Skeletal muscle cell (primary cell): ENCODE measurements around the gene AP1S3.
A peak's percentile ranks its signal among the peaks of the same experiment; 100 is the strongest.
"Not testable (repeated sequence)": the region's sequence is repeated elsewhere in the genome, so short reads cannot be mapped to it uniquely, and the experiment has no call there.

Source experiments
- DNase-seq: peaks from one replicate; pipeline ENCODE4 v3.0.0-alpha.2; 2010; ENCODE audit warnings: low read depth
- H3K4me3 ChIP-seq: 2 replicates; pipeline ENCODE4 v1.5.1; 2011; ENCODE audit warnings: low read depth, mild to moderate bottlenecking, control low read depth, low read length, moderate library complexity

Gene AP1S3

DNA sequence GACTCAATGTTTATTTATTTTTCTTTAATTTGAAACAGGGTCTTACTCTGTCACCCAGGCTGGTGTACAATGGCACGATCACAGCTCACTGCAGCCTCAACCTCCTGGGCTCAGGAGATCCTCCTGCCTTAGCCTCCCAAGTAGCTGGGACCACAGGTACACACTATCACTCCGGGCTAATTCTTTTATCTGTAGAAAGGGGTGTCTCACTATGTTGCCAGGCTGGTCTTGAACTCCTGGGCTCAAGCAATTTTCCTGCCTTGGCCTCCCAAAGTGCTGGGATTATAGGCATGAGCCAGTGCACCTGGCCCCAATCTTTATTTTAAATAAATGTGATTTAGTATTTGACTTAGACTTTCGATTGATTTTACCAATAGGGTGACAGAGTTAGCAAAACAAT lies 22.6 kb downstream of the AP1S3 start:
- H3K4me3 ChIP-seq, DNase-seq: not testable (repeated sequence)

DNA sequence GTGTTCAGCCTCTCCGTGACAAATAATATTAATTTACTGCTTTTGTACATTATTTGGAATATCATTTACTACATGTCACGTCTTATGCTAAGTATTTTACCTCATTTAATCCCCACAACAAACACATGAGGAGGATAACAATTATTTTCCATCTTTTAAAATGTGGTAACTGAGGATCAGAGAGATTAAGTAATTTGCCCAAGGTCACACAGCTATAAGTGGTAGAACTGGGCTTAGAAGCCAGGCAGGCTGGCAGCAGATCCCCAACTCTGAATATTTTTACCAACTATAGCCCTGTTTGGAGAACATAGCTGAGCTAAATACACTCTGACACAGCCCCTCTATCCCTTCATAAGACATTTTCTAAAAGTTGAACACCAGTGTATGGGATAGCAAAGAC lies 24.1 kb downstream of the AP1S3 start:
- no peak for DNase-seq
- H3K4me3 ChIP-seq: no peak overlapping the region

DNA sequence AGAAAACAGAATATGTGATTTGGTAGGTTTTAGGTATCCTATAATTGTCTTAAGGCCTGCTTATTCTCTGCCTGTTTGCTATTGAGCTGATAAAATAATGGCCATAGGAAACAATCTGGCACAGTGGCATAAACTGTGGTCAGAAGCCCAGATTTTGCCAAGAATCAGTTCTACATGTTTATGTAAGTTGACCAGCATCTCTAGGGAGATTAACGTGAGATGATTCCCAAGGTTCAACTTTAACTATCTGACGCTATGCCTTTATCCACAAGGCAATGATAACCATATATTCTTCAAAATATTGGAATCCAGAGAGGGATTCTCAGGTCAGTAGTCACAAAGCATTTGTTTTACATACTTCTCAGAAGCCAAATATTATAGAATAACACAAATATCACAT lies 25.6 kb downstream of the AP1S3 start:
- no peak overlapping the region for H3K4me3 ChIP-seq

DNA sequence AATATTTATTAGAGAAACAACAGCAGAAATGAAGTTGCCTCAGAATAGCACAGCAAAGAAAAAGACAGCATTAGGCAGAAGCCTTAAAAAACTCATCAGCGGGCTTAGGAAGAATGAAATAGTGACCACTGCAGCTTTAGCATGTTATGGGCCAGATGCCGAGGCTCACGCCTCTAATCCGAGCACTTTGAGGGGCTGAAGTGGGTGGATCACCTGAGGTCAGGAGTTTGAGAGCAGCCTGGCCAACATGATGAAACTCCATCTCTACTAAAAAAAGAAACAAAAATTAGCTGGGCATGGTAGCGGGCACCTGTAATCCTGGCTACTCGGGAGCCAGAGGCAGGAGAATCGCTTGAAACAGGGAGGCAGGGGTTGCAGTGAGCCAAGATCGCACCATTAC lies 32.4 kb downstream of the AP1S3 start:
- DNase-seq: no peak

More for the DNA sequence above, 25.6 kb downstream of the AP1S3 start:
- DNase-seq: peak; percentile 56

DNA sequence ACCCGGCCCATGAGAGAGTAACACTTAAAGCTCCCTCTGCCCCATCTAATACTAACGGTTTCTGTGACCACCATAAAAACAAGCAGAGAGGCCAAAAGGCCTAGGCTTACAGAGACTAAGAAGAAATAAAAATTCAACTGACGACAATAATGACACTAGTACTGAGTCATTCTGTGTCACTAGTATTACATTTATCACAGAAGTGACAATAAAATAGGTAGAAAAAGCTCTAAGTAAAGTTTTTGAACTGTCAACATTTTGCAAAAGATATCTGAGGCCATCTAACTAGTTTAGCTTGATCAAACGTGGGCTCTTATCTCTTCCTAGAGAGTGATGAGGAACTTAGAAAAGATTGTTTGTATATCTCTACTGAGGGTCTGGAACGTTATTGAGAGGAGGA lies 35.6 kb downstream of the AP1S3 start:
- H3K4me3 ChIP-seq: no peak overlapping the region
- DNase-seq: no peak

More for the DNA sequence above, 32.4 kb downstream of the AP1S3 start:
- H3K4me3 ChIP-seq: no peak overlapping the region

DNA sequence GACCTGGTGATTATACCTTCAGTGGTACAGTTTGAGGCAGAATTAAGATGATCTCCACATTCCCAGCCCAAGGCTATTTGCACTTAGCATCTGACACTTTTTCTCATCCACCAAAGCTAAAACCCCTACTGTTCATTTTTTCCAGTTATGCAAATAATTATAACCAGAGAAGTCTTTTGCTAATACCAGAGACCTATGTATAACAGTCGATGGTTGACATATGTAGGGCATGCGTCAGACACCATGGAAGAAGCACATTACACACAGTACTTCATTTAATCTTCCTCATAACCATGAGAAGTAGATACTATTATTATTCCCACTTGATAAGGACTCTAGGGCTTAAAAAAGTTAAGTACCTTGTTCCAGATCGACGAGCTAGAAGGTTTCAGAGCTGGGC lies 36.5 kb downstream of the AP1S3 start:
- DNase-seq: no peak
- H3K4me3 ChIP-seq: no peak overlapping the region

DNA sequence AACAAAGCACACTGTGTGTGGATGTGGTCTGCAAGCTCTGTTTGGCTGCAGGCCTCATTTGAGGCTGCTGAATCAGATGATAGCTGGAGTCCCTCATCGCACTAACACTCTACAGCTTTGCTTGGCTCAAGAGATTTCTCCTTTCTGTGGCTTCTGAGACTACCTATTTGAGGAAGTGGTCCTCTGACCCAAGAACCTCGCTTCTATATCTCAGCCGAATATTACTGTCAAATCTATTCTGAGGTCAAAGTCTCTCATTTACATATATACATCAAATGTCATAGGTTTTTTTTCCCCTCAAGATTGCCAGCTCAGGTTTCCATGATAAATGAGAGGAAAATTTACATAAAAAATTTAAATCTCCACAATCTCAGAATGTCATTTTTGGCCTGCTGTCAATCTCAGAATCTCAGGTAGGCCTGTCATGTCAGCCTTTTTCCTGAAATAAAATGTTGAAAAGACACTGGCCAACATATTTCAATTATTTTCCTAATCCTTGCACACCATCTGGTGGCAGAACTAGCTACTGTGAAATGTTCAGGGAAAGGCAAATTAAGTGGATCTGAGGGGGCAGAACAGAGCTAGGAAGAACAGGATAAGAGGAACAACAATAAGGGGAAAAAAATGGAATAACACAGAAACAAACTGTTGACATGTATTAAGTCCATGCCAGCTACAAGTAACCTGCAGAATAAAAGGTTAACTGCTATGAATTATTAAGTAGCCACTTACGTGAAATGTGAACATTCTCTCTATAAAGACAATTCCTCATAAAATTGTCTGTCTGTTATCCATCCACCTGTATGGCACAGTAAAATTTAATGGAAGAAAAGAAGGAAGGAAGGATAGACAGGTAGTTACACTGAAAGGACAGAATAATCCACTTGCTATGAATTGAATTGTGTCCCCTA lies 39.3 kb downstream of the AP1S3 start:
- H3K4me3 ChIP-seq: no peak overlapping the region
- DNase-seq: peak; percentile 9

DNA sequence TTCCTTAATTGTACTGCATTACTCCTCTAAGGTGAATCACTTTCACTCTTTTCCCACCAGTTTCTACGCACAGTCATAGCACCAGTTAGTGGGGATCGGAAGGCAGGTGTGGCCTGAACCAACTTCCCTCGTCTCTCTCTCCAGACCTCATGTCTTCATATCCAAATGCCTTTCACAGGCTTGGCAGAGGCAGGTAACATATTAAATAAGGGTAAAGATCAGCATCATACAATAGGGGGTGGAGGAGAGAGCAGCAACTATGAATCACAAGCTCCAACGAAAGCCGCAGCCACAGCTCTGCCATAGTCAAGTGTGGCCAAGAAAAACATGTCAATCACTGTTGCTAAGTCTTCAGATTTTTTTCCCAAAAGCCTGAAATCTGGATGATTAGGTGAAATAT lies 40.3 kb downstream of the AP1S3 start:
- no peak overlapping the region for H3K4me3 ChIP-seq
- peak; percentile 28 for DNase-seq

DNA sequence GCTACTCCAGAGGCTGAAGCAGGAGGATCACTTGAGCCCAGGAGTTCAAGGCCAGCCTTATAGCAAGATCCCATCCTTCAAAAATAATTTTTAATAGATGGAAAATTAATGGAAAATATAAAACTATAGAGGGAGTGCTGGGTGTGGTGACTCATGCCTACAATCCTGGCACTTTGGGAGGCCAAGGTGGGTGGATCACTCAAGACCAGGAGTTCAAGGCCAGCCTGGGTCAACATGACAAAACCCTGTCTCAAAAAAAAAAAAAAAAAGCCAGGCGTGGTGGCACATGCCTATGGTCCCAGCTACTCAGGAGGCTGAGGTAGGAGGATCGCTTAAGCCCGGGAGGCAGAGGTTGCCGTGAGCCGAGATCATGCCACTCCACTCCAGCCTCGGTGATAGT lies 48.0 kb downstream of the AP1S3 start:
- H3K4me3 ChIP-seq: no peak overlapping the region
- no peak for DNase-seq

DNA sequence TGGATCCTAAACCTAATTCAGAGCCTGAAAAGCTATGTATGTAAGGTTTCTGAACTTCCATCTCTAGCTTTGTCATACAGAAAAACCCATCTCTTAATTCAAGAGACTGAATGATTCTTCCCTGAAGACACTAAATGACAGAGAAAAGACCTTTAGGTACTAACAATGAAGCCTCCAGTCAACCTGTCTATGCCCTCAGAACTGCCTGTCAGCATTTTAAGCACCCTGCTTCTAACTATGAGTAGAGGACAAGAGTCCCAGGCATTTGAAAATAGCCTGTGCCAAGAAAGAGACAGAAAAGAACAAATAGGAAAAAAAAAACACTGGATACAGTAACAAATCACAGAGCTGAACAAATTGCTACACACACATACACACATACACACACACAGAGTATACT lies 48.6 kb downstream of the AP1S3 start:
- no peak for DNase-seq
- H3K4me3 ChIP-seq: no peak overlapping the region

DNA sequence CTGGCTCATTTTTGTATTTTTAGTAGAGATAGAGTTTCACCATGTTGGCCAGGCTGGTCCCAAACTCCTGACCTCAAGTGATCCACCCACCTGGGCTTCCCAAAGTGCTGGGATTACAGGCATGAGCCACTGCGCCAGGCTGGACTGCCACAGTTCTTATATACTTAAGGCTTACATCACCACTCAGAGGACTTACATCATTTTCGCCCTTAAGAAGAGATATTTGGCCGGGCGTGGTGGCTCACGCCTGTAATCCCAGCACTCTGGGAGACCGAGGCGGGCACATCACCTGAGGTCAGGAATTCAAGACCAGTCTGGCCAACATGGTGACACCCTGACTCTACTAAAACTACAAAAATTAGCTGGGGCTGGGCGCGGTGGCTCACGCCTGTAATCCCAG lies 49.3 kb downstream of the AP1S3 start:
- not testable (repeated sequence) for DNase-seq, H3K4me3 ChIP-seq

DNA sequence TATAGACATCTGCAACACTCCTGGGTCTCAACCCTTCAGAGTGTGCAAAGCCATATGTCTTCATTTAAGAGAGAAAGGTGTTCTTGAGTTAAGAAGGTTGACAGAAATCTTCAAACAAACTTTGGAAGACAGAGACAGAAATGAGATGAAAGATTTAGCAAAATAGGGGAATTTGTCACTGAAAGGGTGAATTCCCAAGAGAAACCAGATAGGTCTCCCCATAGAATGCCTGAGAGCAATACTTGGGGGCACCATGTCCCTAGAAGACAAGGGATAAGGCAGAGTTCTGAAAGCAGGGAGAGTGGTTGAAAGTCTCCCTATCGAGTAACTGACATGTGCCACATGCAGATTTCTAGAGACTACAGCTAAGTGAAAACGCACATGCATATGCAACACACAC lies 50.0 kb downstream of the AP1S3 start:
- no peak for DNase-seq
- no peak overlapping the region for H3K4me3 ChIP-seq

DNA sequence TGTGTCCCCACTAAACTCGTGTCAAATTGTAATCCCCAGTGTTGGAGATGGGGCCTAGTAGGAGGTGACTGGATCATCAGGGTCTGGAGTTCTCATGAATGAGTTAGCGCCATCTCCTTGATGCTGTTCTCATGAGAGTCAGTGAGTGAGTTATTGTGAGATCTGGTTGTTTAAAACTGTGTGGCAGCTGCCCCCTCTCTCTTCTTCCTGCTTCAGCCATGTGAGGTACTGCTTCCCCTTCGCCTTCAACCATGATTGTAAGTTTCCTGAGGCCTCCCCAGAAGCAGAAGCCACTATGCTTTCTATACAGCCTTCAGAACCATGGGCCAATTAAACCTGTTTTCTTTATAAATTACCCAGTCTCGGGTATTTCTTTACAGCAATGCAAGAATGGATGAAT lies 50.4 kb downstream of the AP1S3 start:
- H3K4me3 ChIP-seq: no peak overlapping the region
- no peak for DNase-seq

DNA sequence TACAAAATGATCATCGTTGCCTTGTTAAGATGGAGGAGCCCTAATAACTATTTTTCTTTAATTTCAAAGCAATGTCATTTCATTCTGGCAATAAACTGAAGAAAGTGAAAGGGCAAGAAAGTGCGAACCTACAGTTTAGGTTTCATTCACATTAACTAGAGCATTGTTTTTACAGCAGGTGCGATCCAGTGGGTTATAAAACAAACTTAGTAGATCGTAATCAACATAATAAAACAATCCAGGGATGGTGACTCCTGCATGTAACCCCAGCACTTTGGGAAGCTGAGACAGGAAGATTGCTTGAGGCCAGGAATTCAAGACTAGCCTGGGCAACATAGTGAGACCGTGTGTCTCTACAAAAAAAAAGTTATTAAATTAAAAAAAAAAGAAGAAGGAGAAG lies 51.1 kb downstream of the AP1S3 start:
- no peak for DNase-seq
- no peak overlapping the region for H3K4me3 ChIP-seq

DNA sequence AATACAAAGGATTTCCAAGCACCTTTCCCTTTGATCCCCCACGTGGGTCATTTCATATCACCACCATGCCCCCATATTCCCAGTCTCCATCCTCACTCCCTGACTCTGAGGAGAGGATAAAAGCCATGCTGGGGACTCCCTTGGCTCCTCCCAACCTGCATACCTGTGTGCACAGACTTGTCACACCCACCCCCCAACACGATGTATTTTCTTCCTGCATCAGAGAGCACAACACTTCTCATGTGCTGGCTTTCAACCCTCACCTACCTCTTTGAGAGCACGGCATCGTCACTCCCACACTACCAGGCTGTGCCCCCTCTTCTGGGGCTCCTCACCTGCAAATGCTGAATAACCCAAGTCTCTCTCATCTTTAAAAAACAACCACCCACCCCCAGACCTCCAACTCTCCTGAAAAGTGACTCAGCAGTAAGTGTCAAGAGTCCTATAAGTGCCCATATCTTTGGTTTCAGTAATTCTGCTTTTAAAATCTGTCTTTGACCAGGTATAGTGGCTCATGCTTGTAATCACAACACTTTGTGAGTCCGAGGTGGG lies 53.1 kb downstream of the AP1S3 start:
- H3K4me3 ChIP-seq: no peak overlapping the region
- no peak for DNase-seq

DNA sequence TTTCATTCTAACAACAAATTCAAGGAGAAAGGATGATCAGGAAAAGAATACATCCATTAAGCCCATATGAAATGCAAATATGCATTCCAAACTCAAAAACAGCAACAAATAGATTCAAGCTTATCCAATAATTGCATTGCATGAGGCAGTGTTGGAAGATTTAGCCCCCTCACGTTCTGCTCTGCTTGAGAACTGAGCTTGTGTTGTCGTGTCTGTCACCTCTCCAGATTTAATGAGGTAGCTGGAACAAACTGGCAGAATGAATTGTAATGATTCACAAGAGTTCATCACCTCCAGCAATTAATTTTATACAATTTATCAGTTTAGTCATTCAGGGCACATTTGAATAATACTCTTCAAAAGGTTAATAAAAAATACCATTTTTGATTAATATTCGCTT lies 54.8 kb downstream of the AP1S3 start:
- DNase-seq: no peak
- H3K4me3 ChIP-seq: no peak overlapping the region

DNA sequence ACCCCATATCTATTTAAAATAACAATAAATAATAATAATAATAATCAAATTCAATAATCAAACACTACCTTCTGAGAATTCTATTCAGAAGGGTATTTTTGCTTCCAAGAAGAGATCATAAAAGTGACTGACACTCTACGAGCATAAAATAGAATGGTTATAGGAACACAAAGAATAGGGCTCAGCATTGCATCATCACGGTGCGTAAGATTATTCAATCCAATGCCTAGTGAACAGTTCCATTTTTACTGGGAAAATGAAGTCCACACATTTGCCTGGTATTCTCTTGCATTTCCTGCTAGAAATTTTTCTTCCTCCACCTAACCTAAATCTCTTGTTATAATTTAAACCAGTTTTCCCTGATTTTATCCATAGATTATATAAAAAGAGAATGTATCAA lies 55.8 kb downstream of the AP1S3 start:
- no peak overlapping the region for H3K4me3 ChIP-seq

DNA sequence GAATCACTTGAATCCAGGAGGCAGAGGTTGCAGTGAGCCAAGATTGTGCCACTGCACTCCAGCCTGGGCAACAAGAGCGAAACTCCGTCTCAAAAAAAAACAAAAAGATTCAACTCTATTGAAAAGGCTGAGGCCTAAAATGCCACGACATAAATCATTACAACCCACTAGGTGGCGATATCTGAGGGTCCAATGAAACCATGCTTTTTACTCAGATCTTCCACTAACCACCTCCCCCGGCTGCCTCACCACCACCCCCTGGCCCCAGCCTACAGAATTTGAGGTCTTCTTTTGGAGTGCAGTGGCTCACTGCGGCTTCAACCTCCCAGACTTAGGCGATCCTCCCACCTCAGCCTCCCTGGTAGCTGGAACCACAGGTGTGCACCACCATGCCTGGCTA lies 57.5 kb downstream of the AP1S3 start:
- DNase-seq: no peak
- no peak overlapping the region for H3K4me3 ChIP-seq

More for the DNA sequence above, 55.8 kb downstream of the AP1S3 start:
- no peak for DNase-seq

DNA sequence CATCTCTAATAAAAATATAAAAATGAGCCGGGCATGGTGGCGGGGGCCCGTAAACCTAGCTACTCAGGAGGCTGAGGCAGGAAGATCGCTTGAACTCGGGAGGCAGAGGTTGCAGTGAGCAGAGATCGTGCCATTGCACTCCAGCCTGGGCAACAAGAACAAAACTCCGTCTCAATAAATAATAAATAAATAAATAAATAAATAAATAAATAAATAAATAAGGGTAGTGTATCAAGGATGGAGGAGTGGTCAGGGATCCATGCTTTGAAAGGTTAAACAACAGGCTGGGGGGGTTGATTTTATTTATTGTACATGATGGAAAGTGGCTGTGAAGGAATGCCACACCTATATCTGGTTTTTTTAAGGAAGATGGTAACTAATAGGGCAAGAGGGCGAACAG lies 63.2 kb downstream of the AP1S3 start:
- no peak for DNase-seq
- H3K4me3 ChIP-seq: no peak overlapping the region

DNA sequence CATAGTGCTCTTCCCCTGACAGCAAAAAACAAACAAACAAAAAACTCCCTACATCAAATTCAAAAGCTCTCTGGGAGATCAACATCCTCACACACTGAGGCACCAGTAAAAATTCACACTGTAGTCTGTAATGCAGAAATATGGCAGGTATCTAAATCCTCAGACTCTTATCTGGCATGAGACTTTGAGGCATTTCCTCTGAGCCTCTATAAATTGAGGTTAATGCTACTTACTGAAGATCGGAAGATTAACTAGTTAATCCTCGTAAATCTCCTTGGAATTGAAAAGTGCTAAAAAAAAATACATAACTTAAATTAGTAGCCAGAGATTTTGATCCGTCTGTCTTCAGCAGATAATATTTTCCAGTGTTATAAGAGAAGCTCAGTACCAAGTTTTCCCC lies 65.0 kb downstream of the AP1S3 start:
- no peak for DNase-seq
- H3K4me3 ChIP-seq: no peak overlapping the region

DNA sequence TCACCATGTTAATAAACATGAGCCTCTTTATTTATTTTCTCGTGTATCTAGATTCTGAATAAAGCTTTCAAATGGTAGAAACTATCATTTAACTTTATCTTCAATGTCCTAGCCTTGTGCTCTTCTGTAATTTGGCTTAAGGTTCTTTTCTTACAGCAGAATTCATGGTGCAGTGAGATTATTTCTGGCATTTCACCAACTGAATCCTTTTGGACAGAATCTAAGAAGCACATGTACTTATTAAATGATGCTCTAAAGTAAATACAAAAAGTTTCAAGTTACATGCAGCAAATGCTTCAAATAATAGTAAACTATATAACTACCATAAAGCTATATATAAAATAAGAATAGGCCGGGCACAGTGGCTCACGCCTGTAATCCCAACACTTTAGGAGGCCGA lies 65.9 kb downstream of the AP1S3 start:
- DNase-seq: no peak
- H3K4me3 ChIP-seq: no peak overlapping the region
